HG03095 (cell line): ENCODE measurements around the gene VMAC.
"Not testable (repeated sequence)": the region's sequence is repeated elsewhere in the genome, so short reads cannot be mapped to it uniquely, and the experiment has no call there.

ENCODE experiments used
- ATAC-seq: cut with Tn5 transposase; IDR thresholded peaks from one replicate; pipeline ENCODE4 v1.9.1; 2021; ENCODE audit warnings: moderate library complexity; ENCODE audit not compliant: unreplicated experiment

The VMAC gene, protein sequence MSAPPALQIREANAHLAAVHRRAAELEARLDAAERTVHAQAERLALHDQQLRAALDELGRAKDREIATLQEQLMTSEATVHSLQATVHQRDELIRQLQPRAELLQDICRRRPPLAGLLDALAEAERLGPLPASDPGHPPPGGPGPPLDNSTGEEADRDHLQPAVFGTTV

DNA sequence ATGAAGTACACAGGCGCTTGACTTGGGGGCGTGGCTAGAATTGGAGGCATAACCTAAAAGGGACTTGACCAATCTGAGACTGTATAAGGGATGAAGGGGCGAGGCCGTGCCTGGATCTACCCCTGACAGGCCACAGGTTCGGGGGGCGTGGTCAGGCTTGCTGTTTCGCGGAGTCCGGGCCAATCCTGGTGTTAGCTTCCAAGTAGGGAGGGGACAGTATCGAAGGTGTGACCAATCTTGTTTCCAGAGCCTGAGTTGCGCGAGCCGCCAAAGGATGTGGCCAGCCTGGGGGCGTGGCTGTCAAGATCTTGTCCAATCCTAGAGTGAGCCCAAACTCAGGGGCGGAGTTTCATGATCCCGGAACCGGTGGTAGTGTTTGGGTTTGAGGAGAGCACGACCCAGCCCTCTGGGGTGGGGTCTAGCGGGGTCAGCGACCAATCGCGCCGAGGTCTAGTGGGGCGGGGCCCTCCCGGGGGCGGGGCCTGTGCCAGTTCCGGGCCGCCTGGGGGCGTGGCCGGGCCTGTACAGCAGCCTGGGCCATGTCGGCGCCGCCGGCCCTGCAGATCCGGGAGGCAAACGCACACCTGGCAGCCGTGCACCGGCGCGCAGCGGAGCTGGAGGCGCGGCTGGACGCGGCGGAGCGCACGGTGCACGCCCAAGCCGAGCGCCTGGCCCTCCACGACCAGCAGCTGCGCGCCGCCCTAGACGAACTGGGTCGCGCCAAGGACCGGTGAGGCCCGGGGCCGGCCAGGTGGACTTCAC is at the start of gene VMAC:
TSS of gene VMAC (plus strand) at position 521 of the 762 bp plus-strand sequence. CDS start at position 540, 19 bp downstream.
- peak; percentile 77 for ATAC-seq

DNA sequence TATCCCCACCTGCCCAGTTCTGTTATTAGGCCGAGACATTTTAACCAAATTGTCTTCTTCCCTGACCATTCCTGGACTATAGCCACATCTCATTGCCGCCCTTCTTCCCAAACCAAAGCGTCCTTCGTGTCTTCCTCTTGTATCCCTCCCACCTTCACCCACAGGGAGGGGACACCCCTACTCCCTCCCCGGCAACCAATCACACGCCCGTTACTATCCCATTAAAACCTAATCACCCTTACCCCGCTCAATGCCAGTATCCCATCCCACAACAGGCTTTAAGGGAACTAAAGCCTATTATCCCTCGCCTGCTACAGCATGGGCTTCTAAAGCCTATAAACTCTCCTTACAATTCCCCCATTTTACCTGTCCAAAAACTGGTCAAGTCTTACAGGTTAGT is 49.5 kb upstream of the VMAC start:
- ATAC-seq: not testable (repeated sequence)

DNA sequence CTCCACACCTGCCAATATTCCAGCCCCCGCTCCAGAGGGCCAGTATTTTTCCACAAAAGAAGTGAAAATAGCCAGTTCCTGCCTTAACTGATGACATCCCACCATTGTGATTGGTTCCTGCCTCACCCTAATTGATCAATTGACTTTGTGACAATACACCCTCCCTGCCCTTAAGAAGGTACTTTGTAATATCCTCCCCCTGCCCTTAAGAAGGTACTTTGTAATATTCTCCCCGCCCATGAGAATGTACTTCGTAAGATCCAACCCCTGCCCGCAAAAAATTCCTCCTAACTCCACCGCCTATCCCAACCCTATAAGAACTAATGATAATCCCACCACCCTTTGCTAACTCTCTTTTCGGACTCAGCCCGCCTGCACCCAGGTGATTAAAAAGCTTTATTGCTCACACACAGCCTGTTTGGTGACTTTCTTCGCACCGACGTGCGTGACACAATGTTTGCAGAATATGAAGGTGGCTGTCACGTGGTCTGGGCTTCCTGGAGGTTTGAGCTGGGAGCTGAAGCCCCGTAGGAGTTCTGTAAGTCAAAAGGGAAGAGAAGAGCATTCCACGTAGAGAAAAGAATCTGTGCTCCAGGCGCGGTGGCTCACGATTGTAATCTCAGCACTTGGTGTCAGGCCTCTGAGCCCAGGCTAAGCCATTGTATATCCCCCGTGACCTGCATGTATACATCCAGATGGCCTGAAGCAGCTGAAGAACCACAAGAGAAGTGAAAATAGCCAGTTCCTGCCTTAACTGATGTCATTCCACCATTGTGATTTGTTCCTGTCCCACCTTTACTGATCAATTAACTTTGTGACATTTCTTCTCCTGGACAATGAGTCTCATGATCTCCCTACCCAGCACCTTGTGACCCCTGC is 47.2 kb upstream of the VMAC start:
- ATAC-seq: no peak

DNA sequence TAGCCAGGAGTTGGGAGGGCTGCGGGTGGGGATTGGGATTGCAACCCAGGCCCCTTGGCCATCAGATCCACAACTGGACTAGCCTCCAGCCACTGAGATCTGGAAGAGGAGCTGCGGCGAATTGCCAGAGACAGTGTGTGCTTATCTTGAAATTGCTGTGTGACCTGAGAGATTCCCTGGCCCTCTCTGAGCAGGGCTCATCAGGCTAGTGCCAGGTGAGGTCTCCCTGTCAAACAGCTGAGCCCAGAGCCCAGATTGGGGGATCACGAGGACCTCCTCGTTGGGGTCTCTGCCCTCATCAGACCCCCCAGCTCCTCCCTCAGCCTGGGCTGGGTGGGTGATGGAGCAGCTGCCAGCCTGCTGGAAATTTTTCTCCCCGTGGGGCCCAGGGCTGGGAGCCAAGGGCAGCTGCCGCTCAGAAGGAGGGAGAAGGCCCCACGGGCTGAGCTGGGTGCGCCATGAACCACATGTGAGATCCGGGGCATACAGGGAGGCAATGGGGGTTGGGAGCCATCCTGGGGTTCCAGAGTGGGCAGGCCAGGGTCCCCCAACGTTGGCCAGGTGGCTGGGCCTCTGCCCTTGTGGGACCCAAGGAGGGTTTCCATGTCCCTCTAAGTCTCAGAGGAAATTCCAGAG is 41.5 kb upstream of the VMAC start:
- no peak for ATAC-seq

DNA sequence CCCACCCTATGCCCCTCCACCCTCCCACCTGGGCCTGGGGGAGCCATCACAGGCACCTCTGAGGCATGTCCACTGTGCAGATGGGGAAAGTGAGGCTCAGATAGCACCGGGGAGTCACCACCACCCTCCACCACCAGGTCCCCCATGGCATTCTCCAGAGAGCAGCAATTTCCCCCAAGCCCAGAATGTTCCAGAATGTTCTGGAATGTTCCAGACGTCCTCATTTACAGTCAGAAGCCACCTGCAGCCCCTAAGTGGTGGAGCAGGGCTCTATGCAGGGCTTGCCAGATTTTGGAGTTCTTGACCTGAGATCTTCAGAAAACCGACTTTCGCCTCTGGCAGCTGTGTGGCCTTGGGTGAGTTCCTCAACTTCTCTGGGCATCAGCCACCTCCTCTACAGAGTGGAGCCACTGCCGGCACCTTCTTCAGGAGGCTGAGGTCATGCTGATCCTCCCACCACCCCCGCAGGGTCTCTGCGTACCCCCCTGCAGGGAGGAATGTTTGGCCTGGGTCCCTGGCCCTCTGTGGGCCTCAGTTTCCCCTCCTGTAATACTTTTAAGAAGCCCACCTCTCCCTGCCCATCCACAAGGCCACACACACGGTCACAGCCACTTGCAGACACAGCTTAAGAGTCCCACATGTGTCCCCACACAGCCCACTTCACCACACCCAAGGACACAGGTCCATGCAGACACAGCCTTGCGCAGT is 40.5 kb upstream of the VMAC start:
- no peak for ATAC-seq

DNA sequence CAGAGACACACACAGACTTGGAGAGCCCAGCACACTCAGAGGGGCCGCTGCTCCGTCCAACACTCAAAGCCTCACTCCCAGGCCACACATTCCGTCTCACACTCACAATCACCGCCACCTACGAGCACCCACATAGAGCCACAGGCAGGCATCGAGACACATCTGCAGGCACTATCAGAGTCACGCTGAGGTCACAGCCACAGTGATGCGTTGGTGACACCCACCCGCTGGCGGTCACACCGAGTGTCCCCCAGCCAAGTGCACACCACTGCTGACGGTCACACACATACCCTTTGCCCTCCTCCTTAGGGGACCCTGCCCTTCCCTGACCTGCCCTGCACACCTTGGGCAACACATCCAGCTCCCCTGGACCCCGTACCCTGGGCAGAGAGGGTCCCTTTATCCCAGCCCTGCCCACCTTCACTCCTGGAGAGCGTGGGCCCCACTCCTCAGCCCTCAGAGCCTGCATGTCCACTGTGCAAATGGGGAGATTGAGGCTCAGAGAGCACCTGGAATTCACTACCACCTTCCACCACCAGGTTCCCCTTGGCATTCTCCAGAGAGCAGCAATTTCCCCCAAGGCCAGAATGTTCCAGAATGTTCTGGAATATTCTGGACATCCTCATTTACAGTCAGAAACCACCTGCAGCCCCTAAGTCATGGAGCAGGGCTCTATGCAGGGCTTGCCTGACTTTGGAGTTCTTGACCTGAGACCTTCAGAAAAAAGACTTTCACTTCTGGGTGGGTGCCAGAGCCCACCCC is 39.8 kb upstream of the VMAC start:
- no peak for ATAC-seq

DNA sequence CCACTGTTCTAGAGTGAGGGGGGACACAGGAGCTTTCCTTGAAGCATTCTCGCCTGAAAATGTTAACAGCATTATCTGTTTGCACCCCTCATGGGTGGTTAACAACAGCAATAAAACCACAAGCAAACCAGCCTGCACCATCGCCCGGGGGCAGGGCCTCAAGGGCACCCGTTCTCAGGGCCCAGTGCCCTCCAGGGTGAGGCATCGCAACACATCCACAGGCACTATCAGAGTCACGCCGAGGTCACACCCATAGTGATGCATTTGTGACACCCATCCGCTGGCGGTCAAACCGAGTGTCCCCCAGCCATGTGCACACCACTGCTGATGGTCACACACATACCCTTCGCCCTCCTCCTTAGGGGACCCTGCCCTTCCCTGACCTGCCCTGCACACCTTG is 38.9 kb upstream of the VMAC start:
- ATAC-seq: no peak

DNA sequence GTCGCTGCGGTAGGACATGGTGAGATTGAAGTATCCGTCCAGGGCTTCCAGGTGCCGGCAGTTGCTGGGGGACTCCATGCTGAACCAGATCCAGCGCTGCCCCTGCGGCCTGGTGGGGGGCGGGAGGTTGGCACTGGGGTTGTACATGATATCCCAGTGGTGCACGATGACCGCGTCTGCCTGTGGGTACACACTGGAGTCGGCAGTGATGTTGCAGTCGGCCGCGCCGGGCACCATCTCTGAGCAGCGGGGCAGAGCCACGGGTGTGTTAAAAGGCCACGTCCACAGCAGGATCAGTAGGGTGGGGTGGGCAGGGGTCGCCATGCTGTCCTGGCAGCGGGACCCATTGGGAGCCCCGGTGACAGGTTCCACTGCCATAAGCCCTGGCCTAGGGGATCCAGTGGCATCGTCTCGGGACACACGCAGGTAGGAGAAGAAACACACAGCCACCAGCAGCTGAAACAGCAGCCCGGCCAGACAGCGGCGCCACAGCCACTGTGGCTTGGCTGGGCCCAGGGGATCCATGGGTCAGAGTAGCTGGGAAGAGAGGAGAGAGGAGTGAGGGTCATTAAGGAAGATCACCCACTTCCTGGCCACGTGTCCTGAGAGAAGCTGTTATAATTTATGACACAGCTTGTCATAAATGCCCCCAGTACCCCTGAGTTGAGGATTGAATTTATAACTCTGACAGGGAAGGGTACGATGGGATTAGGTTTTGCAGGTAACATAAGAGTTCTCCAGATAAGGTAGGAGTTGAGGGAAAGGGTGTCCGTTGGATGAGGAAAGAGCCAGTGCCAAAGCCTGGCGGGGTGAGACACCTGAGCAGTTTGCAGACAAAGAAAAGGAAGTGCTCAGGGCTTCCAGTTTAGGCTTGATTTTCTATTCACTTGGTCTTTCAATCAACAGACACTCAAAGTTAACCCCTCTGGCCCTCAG is 37.2 kb upstream of the VMAC start:
- ATAC-seq: no peak

DNA sequence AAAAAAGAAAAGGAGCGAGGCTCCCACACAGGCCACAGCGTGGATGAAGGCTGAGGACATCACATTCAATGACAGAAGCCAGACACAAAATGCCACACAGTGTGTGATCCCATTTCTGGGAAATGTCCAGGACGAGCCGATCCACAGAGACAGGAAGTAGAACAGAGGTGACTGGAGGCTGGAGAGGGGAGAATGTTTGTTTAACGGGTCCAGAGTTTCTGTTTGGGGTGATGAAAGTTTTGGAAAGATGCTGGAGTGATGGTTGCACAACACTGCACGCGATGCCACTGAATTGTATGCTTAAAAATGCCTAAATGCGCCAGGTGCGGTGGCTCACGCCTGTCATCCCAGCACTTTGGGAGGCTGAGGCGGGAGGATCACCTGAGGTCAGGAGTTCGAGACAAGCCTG is 33.7 kb upstream of the VMAC start:
- ATAC-seq: no peak

DNA sequence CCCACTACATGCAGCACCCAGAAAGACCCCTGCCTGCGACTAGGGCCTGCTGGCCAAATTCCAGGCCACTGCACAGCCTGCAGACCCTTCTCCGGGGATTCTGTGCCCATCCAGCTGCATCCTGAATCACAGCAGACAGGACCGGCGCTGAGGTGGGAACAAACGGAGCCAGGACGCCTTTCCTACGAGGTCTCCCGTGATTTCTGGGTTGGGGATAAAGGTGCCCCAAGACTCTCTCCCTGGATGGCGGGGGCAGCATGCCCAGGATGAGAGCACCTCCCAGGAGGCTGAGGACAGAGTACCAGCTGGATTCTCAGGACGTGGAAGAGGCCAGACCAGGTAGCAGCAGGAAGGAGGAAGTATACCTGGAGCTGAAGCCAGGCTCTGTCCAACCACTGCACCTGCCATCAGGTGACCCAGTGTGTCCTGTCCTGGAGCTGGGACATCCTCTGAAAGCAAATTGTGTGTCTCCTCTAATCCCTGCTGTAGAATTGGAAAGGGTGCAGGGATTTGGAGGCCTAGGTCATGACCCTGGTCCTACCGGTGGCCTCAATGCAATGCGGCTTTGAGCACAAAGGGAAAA is 31.0 kb upstream of the VMAC start:
- no peak for ATAC-seq

DNA sequence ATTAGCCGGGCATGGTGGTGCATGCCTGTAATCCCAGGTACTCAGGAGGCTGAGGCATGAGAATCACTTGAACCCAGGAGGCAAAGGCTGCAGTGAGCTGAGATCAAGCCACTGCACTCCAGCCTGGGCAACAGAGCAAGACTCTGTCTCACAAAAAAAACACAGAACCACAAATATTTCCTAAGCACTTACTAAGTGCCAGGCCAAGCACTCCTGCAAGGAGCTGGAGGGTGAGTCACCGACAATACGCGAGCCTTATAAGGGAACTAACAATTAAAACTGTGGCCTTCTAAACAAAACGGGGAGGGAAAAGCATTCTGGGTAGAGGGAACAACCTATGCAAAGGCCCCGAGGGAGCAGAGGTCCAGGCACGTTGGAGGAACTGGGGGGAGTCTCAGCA is 30.2 kb upstream of the VMAC start:
- ATAC-seq: not testable (repeated sequence)

DNA sequence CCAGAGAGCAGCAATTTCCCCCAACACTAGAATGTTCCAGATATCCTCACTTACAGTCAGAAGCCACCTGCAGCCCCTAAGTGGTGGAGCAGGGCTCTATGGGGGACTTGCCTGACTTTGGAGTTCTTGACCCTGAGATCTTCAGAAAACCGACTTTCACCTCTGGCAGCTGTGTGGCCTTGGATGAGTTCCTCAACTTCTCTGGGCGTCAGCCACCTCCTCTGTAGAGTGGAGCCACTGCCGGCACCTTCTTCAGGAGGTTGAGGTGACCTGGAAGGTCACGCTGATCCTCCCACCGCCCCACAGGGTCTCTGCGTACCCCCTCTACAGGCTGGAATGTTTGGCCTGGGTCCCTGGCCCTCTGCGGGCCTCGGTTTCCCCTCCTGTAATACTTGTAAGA is 27.2 kb upstream of the VMAC start:
- no peak for ATAC-seq

DNA sequence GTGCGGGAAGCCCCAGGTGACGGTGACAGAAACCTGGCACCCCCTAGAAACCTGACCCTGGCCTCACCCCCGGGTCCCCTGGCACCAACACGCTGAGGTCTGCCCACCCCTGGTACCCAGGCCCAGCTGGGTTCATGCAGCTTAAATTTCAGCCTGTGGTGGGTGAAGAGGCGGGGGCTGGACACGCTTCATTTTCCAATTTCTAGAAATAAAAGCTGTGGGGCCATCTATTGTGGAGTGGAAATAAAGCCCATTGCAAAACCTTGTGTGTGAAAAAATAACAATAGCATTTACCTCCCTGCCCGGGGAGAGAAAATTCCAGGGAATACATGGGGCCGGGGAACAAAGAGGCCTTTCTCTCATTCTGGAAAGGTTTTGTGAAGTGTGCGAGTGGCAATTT is 26.8 kb upstream of the VMAC start:
- ATAC-seq: no peak

DNA sequence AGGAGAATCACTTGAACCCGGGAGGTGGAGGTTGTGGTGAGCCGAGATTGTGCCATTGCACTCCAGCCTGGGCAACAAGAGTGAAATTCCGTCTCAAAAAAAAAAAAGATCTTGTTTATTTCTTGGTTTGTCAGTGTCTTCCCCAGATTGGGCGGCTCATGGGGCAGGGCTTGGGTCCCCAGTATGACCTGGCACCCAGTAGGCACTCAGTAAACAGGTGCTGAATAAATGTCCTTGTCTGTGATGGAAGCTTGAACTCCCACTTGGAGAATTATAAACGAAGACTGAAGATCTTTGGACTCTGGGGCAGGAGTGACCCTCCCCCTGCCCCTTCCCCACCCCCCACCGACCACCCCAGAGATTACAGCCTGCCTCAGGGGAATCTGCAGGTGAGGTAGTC is 24.5 kb upstream of the VMAC start:
- ATAC-seq: no peak

DNA sequence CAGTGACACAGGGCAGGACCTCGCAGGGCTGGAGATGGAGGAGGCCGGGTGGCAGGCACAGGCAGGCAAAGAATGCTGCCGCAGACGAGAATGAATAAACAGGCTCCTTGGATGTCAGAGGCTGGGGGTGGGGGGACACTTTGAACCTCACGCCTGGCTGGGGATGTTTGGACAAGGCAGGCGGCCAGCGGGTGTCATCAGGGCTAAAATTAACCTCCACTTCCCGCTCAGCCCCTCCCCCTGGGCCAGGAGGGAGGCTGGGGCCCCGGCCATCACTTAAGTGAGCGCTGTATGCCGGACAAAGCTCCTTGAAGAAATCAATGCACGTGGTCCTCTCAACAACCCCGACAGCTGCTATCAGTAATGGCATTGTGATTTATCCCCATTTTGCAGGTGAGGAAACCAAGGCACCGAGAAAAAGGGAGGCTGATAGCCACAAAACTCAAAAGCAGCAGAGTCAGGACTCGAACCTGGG is 24.0 kb upstream of the VMAC start:
- ATAC-seq: no peak

DNA sequence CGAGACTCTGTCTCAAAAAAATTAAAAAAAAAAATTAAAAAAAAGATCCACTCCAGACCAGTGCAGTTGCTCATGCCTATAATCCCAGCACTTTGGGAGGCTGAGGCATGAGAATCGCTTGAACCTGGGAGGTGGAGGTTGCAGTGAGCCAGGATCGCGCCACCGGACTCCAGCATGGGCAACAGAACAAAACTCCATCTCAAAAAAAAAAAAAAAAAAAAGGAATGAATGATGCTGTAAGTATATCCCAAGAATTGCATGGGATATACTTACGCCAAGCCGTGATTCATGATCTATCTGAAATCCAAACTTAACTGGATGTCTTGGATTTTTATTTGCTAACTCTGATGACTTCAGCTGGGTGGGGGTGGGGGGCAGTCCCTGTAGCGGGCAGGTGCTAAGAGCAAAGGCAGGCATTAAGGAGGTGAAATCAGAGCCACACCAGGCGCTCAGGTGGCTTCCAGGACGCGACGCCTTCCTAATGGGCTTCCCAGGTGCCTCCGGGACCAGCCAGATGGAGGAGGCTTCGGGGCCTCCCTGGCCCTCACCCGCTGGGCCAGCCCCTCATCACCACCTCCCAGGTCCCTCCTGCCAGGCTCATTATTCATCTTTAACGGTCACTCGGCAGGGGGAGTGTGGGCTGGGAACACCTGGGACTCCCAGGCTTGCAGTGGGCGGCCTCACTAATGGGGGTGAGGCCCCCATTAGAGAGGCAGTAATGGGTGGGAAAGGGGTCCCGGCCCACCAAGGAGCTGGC is 23.0 kb upstream of the VMAC start:
- ATAC-seq: no peak

DNA sequence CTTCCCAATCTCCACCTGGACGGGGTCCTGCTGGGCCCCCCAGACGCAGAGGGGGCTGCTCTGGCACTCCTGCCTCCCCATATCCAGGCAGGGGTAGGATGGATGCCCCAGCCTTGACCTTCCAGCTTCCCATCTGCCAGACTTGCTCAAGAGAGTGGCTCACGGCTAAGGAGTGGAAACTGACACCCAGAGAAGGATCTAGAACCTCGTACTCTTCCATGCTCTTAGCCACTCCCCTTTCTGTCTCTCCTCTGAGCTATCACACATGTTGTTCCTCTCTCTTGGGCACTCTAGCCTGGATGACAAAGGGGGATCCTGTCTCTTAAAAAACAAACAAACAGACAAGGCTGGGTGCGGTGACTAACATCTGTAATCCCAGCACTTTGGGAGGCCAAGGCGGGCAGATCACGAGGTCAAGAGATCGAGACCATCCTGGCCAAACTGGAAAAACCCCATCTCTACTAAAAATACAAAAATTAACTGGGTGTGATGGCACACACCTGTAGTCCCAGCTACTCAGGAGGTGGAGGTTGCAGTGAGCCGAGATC is 22.2 kb upstream of the VMAC start:
- ATAC-seq: no peak
